NCI-H1092 (cell line): Measurements from ENCODE around the gene KIF18A.
"Not testable (repeated sequence)": the region's sequence is repeated elsewhere in the genome, so short reads cannot be mapped to it uniquely, and the experiment has no call there.

Source experiments
- DNase-seq: peaks from one replicate; lab custom pipeline; 2025; lab: John Stamatoyannopoulos, UW

Gene KIF18A

GRCh38 chr11:28106353-28107043 lies 1.5 kb downstream of the KIF18A start:
- DNase-seq, result no peak

- DNase-seq, result no peak
These were observed 2.1 kb downstream of the KIF18A start for GRCh38 chr11:28105869-28106268.

- DNase-seq, result no peak
These were observed 3.0 kb downstream of the KIF18A start for GRCh38 chr11:28104984-28105383.

GRCh38 chr11:28104425-28104824 lies 3.5 kb downstream of the KIF18A start:
- no peak for DNase-seq

- DNase-seq, result not testable (repeated sequence)
These were observed 5.7 kb downstream of the KIF18A start for GRCh38 chr11:28102300-28102699.

- no peak for DNase-seq
These were observed 7.3 kb downstream of the KIF18A start for GRCh38 chr11:28100665-28101064.

- DNase-seq, result no peak
These were observed 8.2 kb downstream of the KIF18A start for GRCh38 chr11:28099715-28100114.

GRCh38 chr11:28098257-28098656 lies 9.7 kb downstream of the KIF18A start:
- DNase-seq, result no peak

GRCh38 chr11:28092786-28093185 lies 15.2 kb downstream of the KIF18A start:
- no peak for DNase-seq

- no peak for DNase-seq
These were observed 17.8 kb downstream of the KIF18A start for GRCh38 chr11:28090052-28090749.

- no peak for DNase-seq
These were observed 18.6 kb downstream of the KIF18A start for GRCh38 chr11:28089378-28089777.

GRCh38 chr11:28087693-28088092 lies 20.3 kb downstream of the KIF18A start:
- DNase-seq, result not testable (repeated sequence)

- DNase-seq, result not testable (repeated sequence)
These were observed 20.8 kb downstream of the KIF18A start for GRCh38 chr11:28087192-28087591.

- DNase-seq, result no peak
These were observed 21.4 kb downstream of the KIF18A start for GRCh38 chr11:28086569-28086968.

GRCh38 chr11:28083118-28083517 lies 24.8 kb downstream of the KIF18A start:
- DNase-seq, result no peak

GRCh38 chr11:28077521-28077920 lies 30.4 kb downstream of the KIF18A start:
- no peak for DNase-seq

GRCh38 chr11:28072321-28072720 lies 35.6 kb downstream of the KIF18A start:
- no peak for DNase-seq

GRCh38 chr11:28071305-28071704 lies 36.7 kb downstream of the KIF18A start:
- DNase-seq, result no peak

- no peak for DNase-seq
These were observed 49.6 kb downstream of the KIF18A start for GRCh38 chr11:28058333-28058732.

GRCh38 chr11:28054821-28055220 lies 53.1 kb downstream of the KIF18A start:
- no peak for DNase-seq

GRCh38 chr11:28049338-28050216 lies 58.4 kb downstream of the KIF18A start:
- DNase-seq, result no peak

GRCh38 chr11:28048812-28049211 lies 59.1 kb downstream of the KIF18A start:
- no peak for DNase-seq
